Cardiac muscle cell (in vitro differentiated cells and primary cell): Measurements from ENCODE around the gene TPBGL. TPM values are rescaled to one million over a fixed set of nuclear protein-coding genes. Genes with fewer than 3 reads are reported as not detected.

Source experiments
- DNase-seq, 2 donors: peaks; one replicate each; pipeline versions ENCODE4 v3.0.0 to v3.0.0-alpha.2; 2010 to 2017; ENCODE audit warnings: low read depth in 1 of 2, low spot score in 1 of 2
- H3K27ac ChIP-seq: fragments of 200-600 bp; sonication (generic); 2 replicates; pipeline ENCODE4 v1.5.1; 2016
- H3K27me3 ChIP-seq: fragments of 200-600 bp; sonication (generic); 2 replicates; pipeline ENCODE4 v1.6.0; 2016; ENCODE audit warnings: control low read depth
- H3K36me3 ChIP-seq: fragments of 200-600 bp; sonication (generic); 2 replicates; pipeline ENCODE4 v1.5.1; 2016; ENCODE audit warnings: control low read depth
- H3K4me1 ChIP-seq: fragments of 200-600 bp; sonication (generic); 2 replicates; pipeline ENCODE4 v1.8.1; 2017; ENCODE audit warnings: low read depth, mild to moderate bottlenecking, mixed run types
- H3K4me3 ChIP-seq: fragments of 200-600 bp; sonication (generic); 2 replicates; pipeline ENCODE4 v1.5.1; 2016; ENCODE audit warnings: mild to moderate bottlenecking
- H3K9me3 ChIP-seq: fragments of 200-600 bp; sonication (generic); 2 replicates; pipeline ENCODE4 v1.5.1; 2017; ENCODE audit warnings: low read depth, mild to moderate bottlenecking, control low read depth
- CTCF ChIP-seq: IDR thresholded peaks from 2 replicates; pipeline ENCODE4 v1.5.1; 2012; ENCODE audit warnings: low read depth, mild to moderate bottlenecking, low read length
- polyA plus RNA-seq: library from polyadenylated mRNA; unstranded; fragments of >200 nt; fragmentation: Nextera tagmentation; extraction: Ambion mirVana; gene quantifications from 2 replicates; pipeline ENCODE4 v1.2.1, GENCODE V29; 2016
- total RNA-seq: library from RNA; depleted of rRNA; stranded (reverse); fragments of >200 nt; gene quantifications from 2 replicates; pipeline ENCODE4 v1.2.3, GENCODE V29; 2016

TPBGL gene
- total and polyA plus RNA-seq, 2 experiments from 2014 or later, result 0.21 to 0.56 TPM

GRCh38 chr11:75195167-75195962, 45.2 kb upstream of the TPBGL start:
- Histone ChIP-seq H3K36me3 (no peaks in the 10 kb centered on the region), H3K27ac (no peak overlapping the region)
- DNase-seq, result peak in 1 of 2 donors; percentile 55

GRCh38 chr11:75196426-75196825, 44.1 kb upstream of the TPBGL start:
- no peak for TF ChIP-seq CTCF
- Histone ChIP-seq H3K27me3 (no peaks in the 10 kb centered on the region), H3K4me3 (no peak overlapping the region), H3K4me1 (no peaks in the 10 kb centered on the region), H3K27ac (no peak overlapping the region), H3K36me3 (no peaks in the 10 kb centered on the region), H3K9me3 (no peaks in the 10 kb centered on the region)
- DNase-seq, result no peak

More at GRCh38 chr11:75195167-75195962, 45.2 kb upstream of the TPBGL start:
- no peaks in the 10 kb centered on the region for H3K4me1 ChIP-seq
- no peak overlapping the region for H3K4me3 ChIP-seq
- H3K27me3 ChIP-seq, result no peaks in the 10 kb centered on the region
- TF ChIP-seq CTCF, result no peak
- no peaks in the 10 kb centered on the region for H3K9me3 ChIP-seq

- H3K4me3 ChIP-seq, result no peak overlapping the region
- H3K36me3 ChIP-seq, result no peaks in the 10 kb centered on the region
- no peaks in the 10 kb centered on the region for H3K4me1 ChIP-seq
- no peaks in the 10 kb centered on the region for H3K27me3 ChIP-seq
- H3K27ac ChIP-seq, result no peak overlapping the region
- no peaks in the 10 kb centered on the region for H3K9me3 ChIP-seq
- no peak for DNase-seq
- TF ChIP-seq CTCF, result no peak
Observed at GRCh38 chr11:75197512-75198277, 42.9 kb upstream of the TPBGL start.

GRCh38 chr11:75198278-75198973, 42.1 kb upstream of the TPBGL start:
- DNase-seq, result no peak
- TF ChIP-seq CTCF, result no peak

GRCh38 chr11:75199412-75199955, 41.1 kb upstream of the TPBGL start:
- Histone ChIP-seq H3K9me3 (no peaks in the 10 kb centered on the region), H3K4me1 (no peaks in the 10 kb centered on the region), H3K27me3 (no peaks in the 10 kb centered on the region), H3K36me3 (no peaks in the 10 kb centered on the region), H3K4me3 (no peak overlapping the region), H3K27ac (no peak overlapping the region)
- TF ChIP-seq CTCF, result no peak
- DNase-seq, result no peak

More at GRCh38 chr11:75198278-75198973, 42.1 kb upstream of the TPBGL start:
- no peaks in the 10 kb centered on the region for H3K9me3 ChIP-seq
- H3K4me3 ChIP-seq, result no peak overlapping the region
- no peaks in the 10 kb centered on the region for H3K36me3 ChIP-seq
- no peak overlapping the region for H3K27ac ChIP-seq
- H3K4me1 ChIP-seq, result no peaks in the 10 kb centered on the region
- no peaks in the 10 kb centered on the region for H3K27me3 ChIP-seq
